PC-9 (cell line): ENCODE results near the gene GAK. TPM values are rescaled to one million over a fixed set of nuclear protein-coding genes. Genes with fewer than 3 reads are reported as not detected.

Source experiments
- BruUV-seq: library from RNA; stranded (reverse); fragments of 400-500 nt; replicated peaks from 2 replicates; lab custom pipeline; 2021; lab: Mats Ljungman, UMichigan
- CTCF ChIA-PET: fragments of 300-600 bp; sonication (Branson Sonifier 250); formaldehyde crosslinking; loops from one replicate; lab custom pipeline; 2022; ENCODE audit warnings: antibody characterized with exemption; lab: Charles Lee
- POLR2A ChIA-PET: fragments of 300-600 bp; sonication (Branson Sonifier 250); formaldehyde crosslinking; loops from one replicate; lab custom pipeline; 2022; ENCODE audit warnings: antibody characterized with exemption; ENCODE audit not compliant: unreplicated experiment; lab: Charles Lee
- DNase-seq, 2 experiments: peaks; one replicate each; pipeline versions ENCODE4 v3.0.0 to v3.0.0-alpha.2; 2015 to 2022; ENCODE audit warnings: mixed read lengths in 1 of 2
- H2AFZ ChIP-seq: fragments of 200-600 bp; sonication (generic); 2 replicates; pipeline ENCODE4 v1.8.1; 2017; ENCODE audit warnings: antibody characterized with exemption
- H3F3A ChIP-seq: fragments of 200-600 bp; sonication (generic); 2 replicates; pipeline ENCODE4 v1.8.1; 2017; ENCODE audit warnings: antibody characterized with exemption, mild to moderate bottlenecking, low read depth; ENCODE audit not compliant: insufficient read depth
- H3K27ac ChIP-seq: fragments of 200-600 bp; sonication (generic); 2 replicates; pipeline ENCODE4 v1.6.1; 2016; ENCODE audit warnings: mixed run types
- H3K27me3 ChIP-seq: fragments of 200-600 bp; sonication (generic); 2 replicates; pipeline ENCODE4 v1.6.1; 2016; ENCODE audit warnings: low read depth, mixed run types; ENCODE audit not compliant: insufficient read depth
- H3K36me3 ChIP-seq: fragments of 200-600 bp; sonication (generic); 2 replicates; pipeline ENCODE4 v1.6.1; 2016; ENCODE audit warnings: low read depth, mixed run types
- H3K4me1 ChIP-seq: fragments of 200-600 bp; sonication (generic); replicated peaks from 2 replicates; pipeline ENCODE4 v1.6.1; 2016; ENCODE audit warnings: mixed run types; ENCODE audit not compliant: insufficient read depth
- H3K4me2 ChIP-seq: fragments of 200-600 bp; sonication (generic); 2 replicates; pipeline ENCODE4 v1.6.1; 2017; ENCODE audit warnings: mixed run types
- H3K4me3 ChIP-seq: fragments of 200-600 bp; sonication (generic); 2 replicates; pipeline ENCODE4 v1.6.1; 2016; ENCODE audit warnings: mixed run types
- H3K79me2 ChIP-seq: fragments of 200-600 bp; sonication (generic); 2 replicates; pipeline ENCODE4 v1.6.1; 2017; ENCODE audit warnings: low read depth, mixed run types
- H3K9me2 ChIP-seq: fragments of 200-600 bp; sonication (generic); 2 replicates; pipeline ENCODE4 v1.8.1; 2017; ENCODE audit warnings: mild to moderate bottlenecking; ENCODE audit not compliant: insufficient read depth
- H3K9me3 ChIP-seq: fragments of 200-600 bp; sonication (generic); 2 replicates; pipeline ENCODE4 v1.8.1; 2016; ENCODE audit warnings: low read depth; ENCODE audit not compliant: insufficient read depth
- H4K20me1 ChIP-seq: fragments of 200-600 bp; sonication (generic); 2 replicates; pipeline ENCODE4 v1.8.1; 2017; ENCODE audit not compliant: insufficient read depth
- CTCF ChIP-seq: fragments of 200-600 bp; sonication (generic); conservative IDR thresholded peaks from 2 replicates; pipeline ENCODE4 v1.6.1; 2017; ENCODE audit warnings: mixed run types, antibody characterized with exemption, mild to moderate bottlenecking, moderate library complexity
- EZH2 ChIP-seq: fragments of 200-600 bp; sonication (generic); IDR thresholded peaks from 2 replicates; pipeline ENCODE4 v1.8.0; 2017; ENCODE audit warnings: antibody characterized with exemption, low read depth
- intact Hi-C: fragments of 100-400 bp; cut with micrococcal nuclease; formaldehyde crosslinking; loops from one replicate; pipeline ENCODE4 v1.10.0; 2022; ENCODE audit not compliant: unreplicated experiment
- total RNA-seq: library from RNA; stranded (reverse); gene quantifications from 2 replicates; pipeline ENCODE4 v1.2.3, GENCODE V29; 2021

The GAK gene
- total RNA-seq, 1 experiment from 2014 or later = 114 TPM

- Histone ChIP-seq H4K20me1 (no peaks in the 10 kb centered on the region), H3F3A (0 out of 2 replicates have a peak, but pooled peaks cover 4% of the 10 kb centered on the region), H3K4me1 (no peaks in the 10 kb centered on the region), H3K4me3 (no peak overlapping the region), H3K9me2 (no peaks in the 10 kb centered on the region), H3K27ac (no peak overlapping the region), H2AFZ (no peak overlapping the region), H3K27me3 (no peaks in the 10 kb centered on the region), H3K36me3 (no peaks in the 10 kb centered on the region), H3K79me2 (no peaks in the 10 kb centered on the region), H3K9me3 (no peaks in the 10 kb centered on the region; the same call in 1 of the 2 replicates), H3K4me2 (no peak overlapping the region)
- no TSS peak for BruUV-seq
- CTCF ChIA-PET = no interaction called here
- no peak for TF ChIP-seq EZH2
- TF ChIP-seq CTCF = no peak
- POLR2A ChIA-PET = no interaction called here
- intact Hi-C loops = no loop called here
- DNase-seq = no peak
Observed at GRCh38 chr4:844752-845232, 87.3 kb downstream of the GAK start.

GRCh38 chr4:839675-840443 lies 92.3 kb downstream of the GAK start:
- H3K79me2 ChIP-seq = no peaks in the 10 kb centered on the region
- no peaks in the 10 kb centered on the region for H3K27me3 ChIP-seq
- no peaks in the 10 kb centered on the region for H4K20me1 ChIP-seq
- no peak overlapping the region for H3K4me2 ChIP-seq
- H3K27ac ChIP-seq = no peak overlapping the region
- no peak overlapping the region for H3K4me3 ChIP-seq
- H2AFZ ChIP-seq = no peak overlapping the region
- H3K9me3 ChIP-seq = peaks cover 10% of the 10 kb centered on the region
- H3K36me3 ChIP-seq = no peaks in the 10 kb centered on the region
- H3F3A ChIP-seq = peaks cover 10% of the 10 kb centered on the region; the same call in 1 of the 2 replicates
- ChIA-PET CTCF (no interaction called here), POLR2A (no interaction called here)
- intact Hi-C loops = loop anchor here (10.0 kb wide), 1 partner anchor 55 kb away; no protein-coding TSS in a partner anchor
- H3K4me1 ChIP-seq = no peaks in the 10 kb centered on the region
- BruUV-seq = no TSS peak
- no peak for DNase-seq
- H3K9me2 ChIP-seq = no peaks in the 10 kb centered on the region
- TF ChIP-seq EZH2 (no peak), CTCF (no peak)

- Histone ChIP-seq H3K4me1 (no peaks in the 10 kb centered on the region), H2AFZ (no peak overlapping the region), H3F3A (peaks cover 10% of the 10 kb centered on the region; the same call in 1 of the 2 replicates), H3K27ac (no peak overlapping the region), H3K4me2 (no peak overlapping the region), H3K36me3 (no peaks in the 10 kb centered on the region), H3K27me3 (peaks cover 6% of the 10 kb centered on the region; the same call in 1 of the 2 replicates), H3K9me2 (no peaks in the 10 kb centered on the region), H3K79me2 (no peaks in the 10 kb centered on the region), H4K20me1 (no peaks in the 10 kb centered on the region), H3K9me3 (peaks cover 10% of the 10 kb centered on the region), H3K4me3 (no peak overlapping the region)
- TF ChIP-seq CTCF (no peak), EZH2 (no peak)
- no peak for DNase-seq
- POLR2A ChIA-PET = no interaction called here
- CTCF ChIA-PET = no interaction called here
- no TSS peak for BruUV-seq
- intact Hi-C loops = loop anchor here (10.0 kb wide), 1 partner anchor 53 kb away; no protein-coding TSS in a partner anchor
Observed at GRCh38 chr4:837772-838171, 94.3 kb downstream of the GAK start.
